CD4-positive, alpha-beta T cell treated with Interleukin-6 for 4 hours (primary cell): ENCODE measurements around the gene CDH8.
"Not testable (repeated sequence)": the region's sequence is repeated elsewhere in the genome, so short reads cannot be mapped to it uniquely, and the experiment has no call there.

Experiments
- DNase-seq: peaks from one replicate; pipeline ENCODE4 v3.0.0-alpha.2; 2020; ENCODE audit warnings: mixed read lengths

CDH8 gene

DNA sequence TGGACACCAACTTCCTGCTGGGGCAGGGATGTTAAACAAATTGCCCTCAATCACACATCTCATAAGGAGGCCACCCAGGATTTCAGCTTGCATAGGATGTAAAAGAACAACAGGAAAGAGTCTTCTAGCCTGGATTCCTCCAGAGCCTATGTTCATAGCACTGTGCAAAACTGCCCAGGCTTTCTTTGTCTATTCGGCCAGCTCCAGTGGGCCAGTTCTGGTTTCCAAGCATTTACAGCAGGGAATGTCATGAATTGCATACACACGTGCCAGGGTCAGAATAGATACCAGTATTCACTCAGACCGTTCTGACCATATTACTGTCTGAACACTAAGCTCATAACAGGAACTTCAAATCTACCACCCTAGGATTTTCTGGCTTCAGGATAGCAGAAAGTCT lies 273.2 kb downstream of the CDH8 start:
- DNase-seq: no peak

DNA sequence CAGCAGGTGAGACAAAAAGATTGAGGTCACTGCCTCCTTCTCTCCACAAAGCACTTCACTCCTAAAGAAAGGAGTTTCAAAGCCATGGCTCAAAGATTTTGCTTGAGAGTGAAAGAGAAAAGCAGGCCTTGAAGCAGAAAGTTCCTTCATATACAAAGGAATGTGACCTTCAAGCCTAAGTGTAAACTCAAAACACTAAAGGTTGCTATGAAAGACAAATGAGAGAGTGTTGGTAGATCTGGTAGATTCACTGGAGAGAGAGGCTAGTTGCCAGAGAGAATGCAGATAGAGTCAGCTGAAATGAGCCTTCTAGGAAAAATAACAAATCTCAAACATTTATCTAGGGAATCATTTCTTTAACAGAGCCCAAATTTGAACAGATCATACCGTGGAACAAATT lies 305.2 kb downstream of the CDH8 start:
- no peak for DNase-seq

DNA sequence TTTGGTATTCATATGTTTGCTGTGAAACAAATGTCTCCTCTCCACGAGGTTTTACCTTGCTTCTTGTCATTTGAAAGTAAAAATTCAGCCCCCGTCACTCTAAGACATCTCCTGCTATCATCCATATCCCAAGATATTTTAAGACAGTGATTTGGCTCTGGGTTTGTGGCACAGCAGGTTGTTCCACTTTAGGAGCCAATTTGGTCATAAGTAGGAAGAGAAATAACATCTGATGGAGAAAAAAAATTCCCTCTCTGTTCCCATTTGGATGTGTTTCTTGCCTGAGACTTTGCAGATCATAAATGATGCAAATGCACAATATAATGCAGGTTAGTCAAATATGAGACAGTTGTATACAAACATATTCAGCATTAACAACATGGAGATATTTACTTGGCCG lies 309.5 kb downstream of the CDH8 start:
- DNase-seq: no peak

DNA sequence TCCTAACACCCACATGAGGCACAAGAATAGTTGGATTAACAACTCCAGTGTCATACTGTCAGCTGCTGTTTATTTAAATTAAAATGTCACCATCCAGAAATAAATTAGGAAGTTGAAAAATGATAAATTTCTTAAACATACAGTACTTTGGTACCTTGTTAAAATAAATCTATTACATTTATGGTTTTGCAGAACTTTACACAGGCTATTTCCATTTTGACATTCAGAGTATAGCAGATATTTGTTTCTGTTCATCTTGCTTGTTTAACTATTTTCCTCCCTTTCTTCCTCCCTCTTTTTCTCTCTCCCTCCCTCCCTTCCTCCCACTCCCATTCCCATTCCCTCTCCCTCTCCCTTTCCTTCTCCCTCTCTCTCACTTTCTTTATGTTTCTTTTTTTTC lies 310.1 kb downstream of the CDH8 start:
- no peak for DNase-seq

DNA sequence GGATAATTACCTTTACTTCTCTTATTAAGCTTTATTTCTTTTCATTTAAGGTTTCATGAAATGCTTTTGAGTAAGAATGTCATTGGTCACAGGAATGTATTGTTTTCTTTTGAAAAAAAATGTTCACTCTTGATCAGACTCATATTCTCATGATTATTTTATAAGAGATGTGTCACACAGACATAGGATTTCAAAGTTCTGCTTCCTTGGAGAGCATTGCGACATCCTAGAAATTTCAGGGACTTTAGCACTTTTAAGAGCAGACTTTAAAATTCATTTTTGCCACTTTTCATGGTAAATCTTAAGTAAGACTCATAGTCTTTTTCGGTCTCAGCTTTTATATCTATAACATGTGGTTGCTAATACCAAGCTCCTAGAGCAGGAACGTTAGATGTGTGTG lies 314.7 kb downstream of the CDH8 start:
- no peak for DNase-seq

DNA sequence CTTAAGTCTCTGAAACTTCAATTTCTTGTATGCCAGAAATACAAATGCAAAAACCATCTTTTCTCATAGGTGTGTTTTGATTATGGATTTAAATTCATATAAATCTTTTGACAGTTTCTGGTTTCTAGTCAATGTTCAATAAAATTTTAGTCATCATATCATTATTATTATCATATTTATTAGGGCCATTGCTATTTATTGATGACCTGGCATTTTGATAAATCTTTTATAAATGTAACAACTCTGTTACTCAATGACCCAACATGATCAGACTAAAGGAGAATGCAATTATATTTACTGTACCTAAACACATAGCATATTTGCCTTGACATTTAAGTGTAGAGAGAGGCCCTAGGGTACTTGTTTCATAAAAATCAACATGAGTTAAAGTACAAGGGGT lies 320.8 kb downstream of the CDH8 start:
- no peak for DNase-seq

DNA sequence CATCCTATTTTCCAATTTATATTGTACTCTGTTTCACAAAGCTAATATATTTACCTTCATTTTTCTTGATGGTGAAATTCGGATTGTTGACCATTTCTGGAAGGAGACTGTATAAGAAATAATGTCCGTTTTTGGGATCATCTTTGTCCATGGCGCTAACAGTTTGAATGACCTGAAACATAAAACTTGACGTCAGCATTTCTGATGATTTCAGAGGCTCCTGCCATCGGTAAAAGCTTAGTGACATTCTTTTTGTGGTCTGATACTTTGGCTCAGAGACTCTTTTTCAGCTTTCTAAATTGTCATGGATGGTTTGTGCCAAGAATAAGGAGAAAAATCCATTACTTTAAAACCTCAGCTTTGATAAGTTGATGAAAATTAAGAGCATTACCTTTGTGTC lies 322.5 kb downstream of the CDH8 start:
- no peak for DNase-seq

DNA sequence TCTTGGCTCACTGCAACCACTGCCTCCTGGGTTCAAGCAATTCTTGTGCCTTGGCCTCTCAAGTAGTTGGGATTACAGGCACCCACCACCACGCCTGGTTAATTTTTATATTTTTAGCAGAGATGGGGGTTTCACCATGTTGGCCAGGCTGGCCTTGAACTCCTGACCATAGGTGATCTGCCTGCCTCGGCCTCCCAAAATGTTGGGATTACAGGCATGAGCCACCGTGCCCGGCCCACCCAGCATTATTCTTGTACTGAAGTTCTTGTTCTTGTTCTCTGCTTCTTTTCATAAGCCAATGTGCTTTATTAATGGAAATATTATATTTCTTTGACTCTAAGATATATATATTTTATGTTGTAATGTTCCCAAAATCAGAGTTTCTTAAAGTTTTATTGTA lies 336.6 kb downstream of the CDH8 start:
- not testable (repeated sequence) for DNase-seq

DNA sequence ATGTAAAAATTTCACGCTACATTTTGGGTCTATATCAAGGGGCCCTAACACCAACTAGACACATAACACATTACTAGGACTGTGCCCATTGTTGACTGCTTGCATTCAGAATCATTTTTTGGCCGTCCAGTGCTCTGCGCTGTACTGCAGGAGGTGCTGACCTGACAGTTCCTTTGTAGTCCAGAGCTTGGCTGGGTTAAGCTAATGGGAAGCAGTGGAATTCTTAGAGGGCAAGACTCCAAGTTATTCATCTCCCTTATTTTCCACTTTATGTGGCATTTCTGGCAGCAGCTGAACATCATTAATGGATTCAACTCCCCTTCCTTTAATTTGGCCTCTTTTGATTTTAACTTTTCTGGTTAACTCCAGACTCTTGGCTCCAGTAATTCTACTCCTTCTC lies 351.7 kb downstream of the CDH8 start:
- DNase-seq: no peak

DNA sequence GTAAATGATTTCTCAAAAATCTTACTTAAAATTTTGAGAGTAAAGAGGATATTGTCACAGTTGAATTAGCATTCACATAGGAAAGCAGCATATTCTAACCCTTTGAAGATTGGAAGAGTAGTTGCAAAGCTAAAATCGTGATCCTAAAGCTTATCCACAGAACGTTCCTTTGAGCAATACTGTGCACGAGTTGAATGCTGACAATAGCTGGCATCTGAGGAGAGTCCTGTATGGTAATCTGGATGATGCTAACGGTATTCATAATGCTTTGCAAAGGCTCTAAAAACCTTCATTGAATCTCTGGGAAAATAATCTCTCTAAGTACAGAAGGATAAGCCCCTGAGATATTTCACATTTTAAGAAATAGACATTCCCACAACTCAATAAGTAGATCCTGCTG lies 354.6 kb downstream of the CDH8 start:
- DNase-seq: no peak

DNA sequence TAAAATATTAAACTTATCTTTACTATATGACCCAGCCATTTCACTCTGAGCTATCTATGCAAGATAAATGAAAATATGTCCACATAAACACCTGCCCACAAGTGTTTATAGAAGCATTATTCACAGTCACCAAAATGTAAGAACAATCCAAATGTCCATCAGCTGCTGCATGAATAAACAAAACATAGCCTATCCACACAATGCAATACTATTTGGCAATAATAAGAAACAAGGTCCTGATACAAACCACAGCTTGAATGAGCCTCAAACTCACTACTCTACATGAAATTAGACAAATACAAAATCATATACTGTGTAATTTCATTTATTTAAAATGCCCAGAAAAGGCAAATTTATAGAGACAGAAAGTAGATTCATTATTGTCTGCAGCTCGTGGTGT lies 355.1 kb downstream of the CDH8 start:
- no peak for DNase-seq

DNA sequence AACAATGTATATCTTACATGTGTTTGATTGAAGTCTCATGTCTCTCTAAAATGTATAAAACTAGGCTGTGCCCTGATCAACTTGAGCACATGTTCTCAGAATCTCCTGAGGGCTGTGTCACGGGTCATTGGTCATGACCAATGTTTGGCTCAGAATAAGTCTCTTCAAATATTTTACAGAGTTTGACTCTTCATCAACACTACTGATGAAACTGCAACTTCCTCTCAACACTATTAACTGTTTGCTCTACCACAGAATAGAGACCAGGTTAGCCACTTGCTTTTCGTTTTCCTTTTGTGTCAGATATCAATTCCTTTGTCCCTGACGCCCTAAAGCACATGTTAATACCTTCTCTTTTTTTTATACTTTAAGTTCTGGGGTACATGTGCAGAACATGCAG lies 358.1 kb downstream of the CDH8 start:
- DNase-seq: no peak

DNA sequence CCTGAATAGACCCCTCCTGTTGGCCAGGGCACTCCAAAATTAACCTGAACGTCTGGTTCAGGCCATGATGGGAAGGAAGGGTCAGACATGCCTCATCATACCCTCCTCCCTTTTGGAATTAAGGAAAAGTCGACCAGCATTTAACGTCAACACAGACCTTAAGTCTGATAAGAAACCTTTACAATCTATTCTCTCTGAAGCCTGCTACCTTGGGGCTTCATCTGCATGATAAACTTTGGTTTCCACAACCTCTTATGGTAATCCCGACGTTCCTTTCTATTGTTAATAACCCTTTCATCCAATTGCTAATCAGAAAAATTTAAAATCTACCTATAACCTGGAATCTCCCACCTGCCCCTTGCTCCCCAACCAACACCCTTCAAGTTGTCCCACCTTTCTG lies 358.5 kb downstream of the CDH8 start:
- DNase-seq: no peak

DNA sequence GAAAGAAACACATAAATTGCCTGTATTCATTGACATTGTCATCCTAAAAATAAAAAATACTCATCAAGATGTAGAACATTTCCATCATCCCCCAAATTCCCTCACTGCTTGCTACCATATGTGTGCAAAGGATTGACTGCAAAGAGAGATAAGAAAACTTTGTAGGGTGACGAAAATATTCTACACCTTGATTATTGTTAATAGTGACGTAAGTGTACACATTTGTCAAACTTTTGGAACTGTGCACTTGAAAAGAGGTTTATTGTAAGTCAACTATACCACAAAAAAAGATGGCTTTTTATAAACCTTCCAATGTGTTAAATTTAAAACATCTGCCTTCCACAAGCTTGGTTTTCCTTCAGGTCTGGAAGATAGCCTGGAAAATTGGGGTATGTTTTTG lies 359.5 kb downstream of the CDH8 start:
- DNase-seq: no peak

DNA sequence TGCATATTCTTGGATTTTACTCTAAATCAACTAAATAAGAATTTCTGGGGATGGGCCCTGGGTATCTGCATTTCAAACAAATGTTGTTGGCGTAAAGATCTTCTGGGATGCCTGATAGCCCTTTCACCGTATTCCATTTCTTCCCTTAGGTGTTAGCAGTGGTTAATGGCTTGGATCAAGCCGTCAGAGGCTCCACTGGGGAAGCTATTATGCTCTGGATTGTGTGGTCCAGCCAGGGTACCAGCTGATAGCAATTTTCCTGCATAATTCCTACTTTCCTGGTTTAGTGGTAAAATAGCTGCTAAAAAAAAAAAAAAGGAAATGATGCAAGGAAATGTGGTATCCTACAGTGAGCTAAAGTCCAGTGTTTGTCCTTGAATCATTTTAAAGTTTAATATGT lies 365.1 kb downstream of the CDH8 start:
- no peak for DNase-seq

DNA sequence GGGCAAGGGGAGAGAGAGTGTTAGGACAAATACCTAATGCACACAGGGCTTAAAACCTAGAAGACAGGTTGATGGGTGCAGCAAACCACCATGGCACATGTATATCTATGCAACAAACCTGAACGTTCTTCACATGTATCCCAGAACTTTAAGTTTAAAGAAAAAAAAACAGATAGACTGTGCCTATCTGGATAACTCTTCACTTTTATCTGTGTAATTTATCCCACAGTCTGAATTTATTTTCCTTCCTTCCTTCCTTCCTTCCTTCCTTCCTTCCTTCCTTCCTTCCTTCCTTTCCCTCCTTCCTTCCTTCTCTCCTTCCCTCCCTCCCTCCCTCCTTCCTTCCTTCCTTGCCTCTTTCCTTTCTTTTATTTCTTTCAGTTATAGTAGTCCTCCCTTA lies 370.7 kb downstream of the CDH8 start:
- no peak for DNase-seq

DNA sequence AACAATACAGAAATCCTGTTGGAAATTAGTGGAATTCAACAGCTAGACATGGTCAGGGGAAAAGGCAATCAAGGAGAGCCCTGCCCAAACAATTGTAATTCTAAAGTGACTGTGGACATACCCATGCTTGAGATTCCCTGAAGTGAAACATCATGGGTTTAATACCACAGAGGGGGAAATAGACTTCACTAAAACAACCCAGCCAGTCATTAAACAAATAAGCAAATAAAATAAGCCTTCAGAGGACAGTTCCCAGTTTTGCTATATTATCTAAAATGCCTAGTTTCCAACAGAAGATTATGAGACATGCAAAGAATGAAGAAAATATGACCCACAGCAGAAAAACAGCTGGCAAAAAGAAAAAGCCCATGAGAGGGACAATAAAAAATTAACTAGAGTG lies 376.3 kb downstream of the CDH8 start:
- no peak for DNase-seq

DNA sequence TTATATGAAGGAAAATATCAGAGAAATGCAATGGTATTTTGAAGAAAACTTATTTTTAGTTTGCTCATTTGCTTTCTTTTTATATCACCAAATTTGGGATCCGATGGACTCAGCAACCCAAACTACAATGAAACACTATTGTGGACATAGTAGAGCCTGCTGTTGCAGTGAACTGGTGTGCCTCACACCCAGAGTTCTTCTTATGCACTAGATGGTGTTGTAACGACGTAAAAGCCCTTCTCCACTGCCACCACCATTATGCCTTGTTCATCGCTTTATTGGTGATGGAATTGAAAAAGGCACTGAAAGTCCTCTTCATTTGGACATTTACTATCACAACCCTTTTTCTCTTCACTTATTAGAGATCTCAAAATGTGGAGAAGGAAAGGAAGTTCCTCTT lies 381.3 kb downstream of the CDH8 start:
- no peak for DNase-seq

DNA sequence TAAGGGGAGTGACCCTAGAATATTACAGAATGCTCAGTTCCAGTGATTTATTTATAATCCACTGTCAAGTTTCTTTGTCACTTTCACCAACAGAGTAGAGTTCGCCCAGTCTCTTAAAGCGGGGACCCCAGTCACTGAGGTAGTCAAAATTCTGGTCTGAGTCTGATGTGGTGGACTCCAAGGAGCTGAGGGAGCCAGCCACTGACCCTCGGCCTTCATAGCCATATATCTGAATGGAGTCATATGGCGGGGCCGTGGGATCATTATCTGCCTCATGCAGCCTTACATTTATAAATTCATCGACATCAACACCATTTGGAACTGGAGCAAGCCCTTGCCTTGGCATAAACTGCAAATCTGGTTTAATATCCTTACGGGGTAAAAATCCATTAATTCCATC lies 382.7 kb downstream of the CDH8 start:
- DNase-seq: no peak

DNA sequence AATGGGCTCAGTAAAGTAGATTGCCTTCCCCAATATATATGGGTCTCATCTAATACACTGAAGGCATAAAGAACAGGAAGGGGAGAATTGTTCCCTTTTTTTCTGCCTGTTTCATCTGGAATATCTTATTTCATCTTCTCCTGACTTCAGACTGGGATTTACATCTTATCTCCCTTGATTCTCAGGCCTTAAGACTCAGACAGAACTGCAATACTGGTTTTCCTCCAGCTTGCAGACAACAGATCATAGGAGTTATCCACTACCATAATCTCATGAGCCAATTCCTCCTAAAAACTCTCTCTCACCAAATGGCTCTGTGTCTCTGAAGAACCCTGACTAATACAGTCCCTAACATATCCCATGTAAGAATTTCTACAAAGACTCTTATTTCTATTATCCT lies 390.7 kb downstream of the CDH8 start:
- no peak for DNase-seq

DNA sequence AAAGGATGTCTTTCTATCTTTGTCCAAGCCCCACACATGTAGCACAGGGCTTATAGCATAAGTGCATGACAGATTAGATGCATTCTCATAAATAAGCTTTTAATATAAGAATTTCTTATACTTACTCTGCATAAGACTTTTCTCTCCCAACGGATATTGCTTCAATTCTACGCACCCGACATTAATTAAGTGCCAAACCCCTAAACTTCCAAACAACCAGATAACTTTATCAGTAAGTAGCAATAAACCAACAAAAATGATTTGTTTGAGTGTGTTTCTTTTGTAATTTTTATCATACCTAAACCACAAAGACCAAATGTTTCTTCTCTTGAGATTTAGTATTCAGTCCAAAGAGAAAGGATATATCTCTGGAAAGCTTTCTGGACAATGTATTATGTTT lies 391.5 kb downstream of the CDH8 start:
- DNase-seq: no peak

DNA sequence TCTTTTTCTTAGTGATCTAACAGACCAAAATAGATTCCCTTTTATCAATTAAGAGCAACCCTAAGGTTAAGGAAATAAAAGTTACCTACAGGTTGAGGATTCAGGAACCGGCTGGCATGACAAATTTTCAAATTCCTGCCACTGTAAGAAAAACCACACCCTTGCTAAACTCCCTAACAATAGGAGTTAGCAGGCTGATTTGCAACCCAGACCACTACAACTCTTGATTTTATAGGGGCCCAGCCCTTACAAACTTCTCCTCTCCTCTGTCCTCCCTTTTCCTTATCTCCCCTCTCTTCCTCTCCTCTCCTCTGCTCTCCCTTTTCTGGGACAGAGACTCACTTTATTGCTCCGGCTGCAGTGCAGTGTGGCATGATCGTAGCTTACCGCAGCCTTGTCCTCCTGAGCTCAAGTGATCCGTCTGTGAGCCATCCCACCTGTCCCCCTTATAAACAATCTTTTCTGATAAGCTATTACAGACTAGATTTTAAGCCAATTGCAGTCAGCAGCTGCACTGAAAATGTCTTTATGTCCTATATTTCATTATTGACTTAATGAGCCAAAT lies 418.9 kb downstream of the CDH8 start:
- DNase-seq: no peak

DNA sequence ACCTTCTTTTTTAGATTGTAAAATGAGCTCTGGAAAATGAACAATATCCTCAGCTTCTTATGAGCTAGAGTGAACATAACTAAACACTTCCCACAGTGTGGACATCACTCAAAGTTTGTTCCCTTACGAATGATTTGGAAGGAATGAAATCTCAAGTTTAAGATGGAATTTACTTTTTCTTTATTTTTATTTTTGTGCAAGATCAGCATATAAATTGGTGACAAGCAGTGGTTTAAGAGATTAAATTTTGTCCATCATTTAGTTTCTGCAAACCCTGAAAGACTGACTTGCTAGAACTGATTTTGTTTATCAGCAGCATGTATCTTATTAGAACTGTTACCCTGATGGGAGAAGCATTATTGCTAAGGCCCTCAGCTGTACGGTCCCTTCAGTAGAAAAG lies 420.1 kb downstream of the CDH8 start:
- DNase-seq: no peak

DNA sequence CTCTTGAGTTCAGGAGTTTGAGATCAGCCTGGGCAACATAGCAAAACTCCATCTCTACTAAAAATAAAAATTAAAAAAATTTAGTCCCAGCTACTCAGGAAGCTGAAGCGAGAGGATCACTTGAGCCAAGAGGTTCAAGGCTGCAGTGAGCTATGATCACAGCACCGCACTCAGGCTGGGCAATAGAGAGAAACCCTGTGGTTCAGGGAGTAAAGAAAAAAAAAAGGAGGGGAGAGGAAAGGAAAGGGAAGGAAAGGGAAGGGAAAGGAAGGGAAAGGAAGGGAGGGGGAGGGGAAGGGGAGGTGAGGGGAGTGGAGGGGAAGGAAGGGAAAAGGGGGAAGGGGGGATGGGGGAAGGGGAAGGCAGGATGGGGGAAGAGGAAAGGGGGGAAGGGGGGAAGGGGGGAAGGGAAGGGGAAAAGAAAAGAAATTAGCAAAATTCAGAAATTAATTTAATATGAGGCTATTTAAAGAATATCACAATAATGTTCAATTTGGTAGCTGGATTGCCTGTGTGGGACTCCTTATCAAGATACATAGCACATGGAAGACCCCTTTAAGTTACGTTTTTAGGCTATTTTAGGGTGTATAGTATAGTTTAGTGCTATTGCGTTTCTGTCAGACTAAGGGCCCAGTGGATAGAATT lies 424.3 kb downstream of the CDH8 start:
- DNase-seq: no peak

DNA sequence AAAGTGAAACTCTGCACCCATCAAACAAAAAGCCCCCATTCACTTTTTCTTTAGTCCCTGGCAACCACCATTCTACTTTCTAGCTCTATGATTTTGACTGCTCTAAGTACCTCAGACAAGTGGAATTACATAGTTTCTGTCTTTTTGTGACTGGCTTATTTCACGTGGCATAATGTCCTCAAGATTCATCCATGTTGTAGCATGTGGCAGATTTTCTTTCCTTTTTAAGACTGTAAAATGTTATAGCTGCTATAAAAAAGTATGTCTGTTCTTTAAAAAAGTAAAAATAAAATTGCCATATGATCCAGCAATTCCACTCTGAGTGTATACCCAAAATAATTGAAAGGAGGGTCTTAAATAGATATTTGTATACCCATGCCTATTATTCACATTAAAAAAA lies 429.7 kb downstream of the CDH8 start:
- no peak for DNase-seq
